Occipital lobe (tissue), 2 donors: ENCODE measurements around the gene HERC5. TPM values are rescaled to one million over a fixed set of nuclear protein-coding genes. Genes with fewer than 3 reads are reported as not detected.
"Not testable (repeated sequence)": the region's sequence is repeated elsewhere in the genome, so short reads cannot be mapped to it uniquely, and the experiment has no call there.

Experiments used
- DNase-seq: peaks from one replicate; lab custom pipeline; 2025; lab: John Stamatoyannopoulos, UW
- total RNA-seq: library from RNA; depleted of rRNA; stranded (reverse); fragments of >200 nt; gene quantifications from one replicate; pipeline ENCODE4 v1.2.3, GENCODE V29; 2014

HERC5 gene
- total RNA-seq, 1 donor from 2014 or later, result 2.5 TPM

DNA sequence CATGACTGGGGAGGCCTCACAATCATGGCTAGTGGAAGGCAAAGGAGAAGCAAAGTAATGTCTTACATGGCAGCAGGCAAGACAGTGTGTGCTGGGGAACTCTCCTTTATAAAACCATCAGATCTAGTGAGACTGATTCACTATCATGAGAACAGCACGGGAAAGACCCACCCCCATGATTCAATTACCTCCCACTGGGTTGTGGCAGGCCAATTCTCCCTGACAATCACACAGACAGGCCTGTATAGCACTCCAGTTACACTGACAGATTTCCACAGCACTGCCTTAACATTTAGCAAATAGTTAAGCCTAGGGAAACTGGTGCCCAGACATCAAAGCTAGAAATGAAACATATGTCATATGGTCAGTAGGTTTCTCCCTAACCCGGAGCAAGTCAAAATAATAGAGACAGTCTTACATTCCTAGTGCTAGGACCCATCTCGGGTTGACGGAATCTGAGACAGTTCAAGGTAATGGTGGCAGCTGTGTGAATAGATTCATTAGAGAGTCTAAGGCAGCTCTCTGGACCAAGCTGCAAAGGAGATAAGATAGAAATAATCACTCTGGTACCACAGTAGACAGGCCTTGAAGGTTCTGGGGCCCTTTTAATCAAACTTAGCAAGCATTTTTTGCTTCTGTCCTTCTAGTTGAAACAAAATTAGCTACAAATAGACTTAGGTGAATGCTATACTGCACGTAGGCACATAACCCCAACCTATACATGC, 9.4 kb upstream of the HERC5 start:
- no peak for DNase-seq

DNA sequence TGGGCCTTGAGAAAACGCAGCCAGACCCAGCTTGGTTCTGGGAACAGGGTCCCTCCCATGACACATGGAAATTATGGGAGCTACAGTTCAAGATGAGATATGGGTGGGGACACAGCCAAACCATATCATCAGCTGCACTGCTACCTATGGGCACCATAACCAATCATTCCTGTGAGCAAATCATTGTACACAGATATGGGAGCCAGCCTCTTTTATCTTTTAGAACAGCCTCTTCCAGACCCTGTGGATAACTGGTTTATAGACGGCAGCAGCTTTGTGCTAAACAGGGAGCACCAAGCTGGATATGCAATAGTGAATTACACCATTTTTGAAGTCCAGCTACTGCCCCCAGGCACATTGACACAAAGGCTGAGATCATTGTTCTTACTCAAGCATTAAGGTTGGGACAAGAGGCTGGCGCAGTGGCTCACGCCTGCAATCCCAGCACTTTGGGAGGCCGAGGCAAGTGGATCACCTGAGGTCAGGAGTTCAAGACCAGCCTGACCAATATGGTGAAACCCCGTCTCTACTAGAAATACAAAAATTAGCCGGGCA, 8.6 kb upstream of the HERC5 start:
- DNase-seq, result not testable (repeated sequence)

DNA sequence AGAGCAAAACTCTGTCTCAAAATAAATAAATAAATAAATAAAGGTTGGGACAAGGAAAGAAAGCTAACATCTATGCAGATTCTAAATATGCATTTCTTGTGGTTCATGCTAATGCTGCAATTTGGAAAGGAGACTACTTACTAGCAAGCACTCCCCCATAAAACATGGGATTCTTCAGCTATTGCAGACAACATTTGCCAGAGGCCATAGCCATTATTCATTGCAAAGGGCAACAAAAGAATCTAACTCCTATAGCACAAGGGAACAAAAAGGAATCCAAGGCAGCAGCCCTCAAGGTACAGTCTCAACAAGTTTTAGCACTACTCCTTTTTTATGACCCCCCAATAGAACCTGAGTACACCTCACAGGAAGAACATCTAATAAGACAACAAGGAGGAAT, 8.0 kb upstream of the HERC5 start:
- DNase-seq, result no peak

DNA sequence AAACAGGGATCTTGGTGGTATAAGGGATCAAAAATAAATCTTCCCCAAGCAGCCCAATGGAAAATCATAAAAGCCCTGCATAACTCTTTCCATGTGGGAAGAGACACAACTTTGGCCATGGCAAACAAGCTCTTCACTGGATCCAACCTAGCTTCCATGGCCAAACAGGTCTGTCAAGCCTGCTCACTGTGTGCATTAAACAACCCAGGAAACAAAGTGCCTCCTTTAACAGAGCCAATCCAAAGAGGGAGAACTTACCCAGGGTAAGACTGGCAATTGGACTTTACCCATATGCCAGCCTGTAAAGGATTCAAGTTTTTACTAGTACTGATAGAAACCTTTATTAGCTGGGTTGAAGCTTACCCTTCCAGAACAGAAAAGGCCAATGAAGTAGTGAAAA, 7.6 kb upstream of the HERC5 start:
- no peak for DNase-seq

DNA sequence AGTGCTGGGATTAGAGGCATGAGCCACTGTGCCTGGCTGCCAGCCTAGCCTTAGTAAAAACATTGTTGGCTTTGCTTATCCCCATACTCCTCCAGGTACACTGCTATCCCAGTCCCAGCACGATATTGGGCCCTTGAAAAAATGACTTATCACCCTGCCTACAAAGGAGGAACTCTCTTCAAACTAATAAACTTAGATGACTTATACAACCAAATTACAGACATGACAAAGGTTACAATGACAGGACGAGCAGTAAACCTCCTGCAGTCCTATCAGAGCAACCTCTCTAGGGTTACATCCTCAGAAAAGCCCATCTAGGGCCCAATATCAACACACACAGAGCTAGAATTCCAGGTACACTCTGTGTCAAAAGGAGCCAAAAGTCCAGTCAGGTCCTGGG, 5.7 kb upstream of the HERC5 start:
- DNase-seq, result no peak

DNA sequence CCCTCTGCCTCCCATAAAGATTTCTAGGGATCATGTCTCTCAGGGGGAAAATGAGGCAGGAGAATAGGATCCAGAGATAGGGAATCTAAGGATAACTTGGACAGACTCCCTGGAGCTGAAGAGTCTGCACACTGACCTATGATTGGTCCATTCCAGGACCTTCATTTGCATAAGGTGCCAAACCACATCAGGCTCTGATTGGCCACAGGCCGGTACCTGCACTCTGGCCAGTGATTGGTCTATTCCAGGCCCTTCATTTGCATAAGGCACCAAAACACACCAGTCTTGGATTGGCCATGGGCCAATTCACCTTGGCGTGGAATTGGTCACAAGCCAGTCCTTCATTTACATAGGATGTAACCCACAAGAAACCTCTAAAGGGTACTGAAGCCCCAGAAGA, 4.0 kb upstream of the HERC5 start:
- DNase-seq, result no peak

DNA sequence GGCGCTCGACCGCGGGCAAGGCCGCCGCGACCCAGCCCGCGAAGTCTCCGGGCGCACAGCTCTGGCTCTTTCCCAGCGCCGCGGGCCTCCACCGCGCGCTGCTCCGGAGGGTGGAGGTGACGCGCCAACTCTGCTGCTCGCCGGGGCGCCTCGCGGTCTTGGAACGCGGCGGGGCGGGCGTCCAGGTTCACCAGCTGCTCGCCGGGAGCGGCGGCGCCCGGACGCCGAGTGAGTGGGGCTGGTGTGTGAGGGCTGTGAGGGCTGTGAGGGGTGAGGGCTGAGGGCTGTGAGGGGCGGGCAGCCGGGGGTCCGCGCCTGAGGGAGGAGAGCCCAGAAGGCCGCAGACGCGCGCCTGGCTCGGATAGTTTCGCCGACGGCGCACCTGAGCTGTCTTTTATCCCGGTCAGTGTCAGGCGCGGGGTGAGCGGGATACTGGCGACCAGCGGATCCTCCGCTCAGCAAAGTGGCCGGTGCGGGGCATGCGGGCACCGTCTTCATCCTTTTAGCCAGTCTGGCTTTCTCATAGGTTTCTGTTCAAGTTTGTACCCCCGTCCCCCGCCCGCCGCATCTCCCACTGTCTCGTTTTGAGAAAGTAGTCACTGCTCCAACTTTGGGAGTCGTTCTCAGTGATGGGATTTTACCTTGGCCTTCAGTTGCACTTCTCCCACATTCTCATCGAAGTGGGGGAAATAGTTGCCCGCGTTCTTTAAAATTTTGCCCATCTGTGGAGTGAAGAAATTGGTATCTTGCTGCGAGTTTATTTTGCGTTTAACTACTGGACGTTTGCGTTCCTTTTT, 586 bp downstream of the HERC5 start:
- no peak for DNase-seq

DNA sequence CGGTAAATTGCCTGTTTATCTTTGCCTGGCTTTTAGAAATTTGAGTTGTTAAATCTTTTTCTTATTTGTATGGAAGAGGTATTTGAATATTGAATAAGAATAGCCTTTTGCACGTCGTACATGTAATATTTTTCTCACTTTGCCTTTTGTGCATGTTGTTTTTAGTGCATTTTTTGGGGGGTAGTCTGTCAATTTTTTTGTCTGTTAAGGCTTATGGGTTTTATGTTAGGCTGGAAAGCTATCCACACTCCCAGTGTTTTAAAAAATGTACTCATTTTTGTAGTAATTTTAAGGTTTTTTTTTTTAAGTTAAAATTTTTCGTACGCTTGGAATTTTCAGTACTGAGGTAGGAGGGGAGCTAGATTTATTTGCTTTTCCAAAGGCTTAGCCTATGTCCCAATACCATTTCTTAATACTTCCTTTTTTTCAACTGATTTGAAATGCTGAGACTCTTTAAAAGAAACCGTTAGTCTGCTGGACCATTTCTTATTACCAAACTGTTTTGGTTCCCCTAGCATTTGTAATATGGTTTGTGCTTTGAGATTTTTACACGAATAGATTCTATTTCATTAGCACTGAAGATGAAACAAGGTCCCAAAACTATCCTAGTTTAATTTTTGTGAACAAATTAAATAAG, 1.3 kb downstream of the HERC5 start:
- no peak for DNase-seq

DNA sequence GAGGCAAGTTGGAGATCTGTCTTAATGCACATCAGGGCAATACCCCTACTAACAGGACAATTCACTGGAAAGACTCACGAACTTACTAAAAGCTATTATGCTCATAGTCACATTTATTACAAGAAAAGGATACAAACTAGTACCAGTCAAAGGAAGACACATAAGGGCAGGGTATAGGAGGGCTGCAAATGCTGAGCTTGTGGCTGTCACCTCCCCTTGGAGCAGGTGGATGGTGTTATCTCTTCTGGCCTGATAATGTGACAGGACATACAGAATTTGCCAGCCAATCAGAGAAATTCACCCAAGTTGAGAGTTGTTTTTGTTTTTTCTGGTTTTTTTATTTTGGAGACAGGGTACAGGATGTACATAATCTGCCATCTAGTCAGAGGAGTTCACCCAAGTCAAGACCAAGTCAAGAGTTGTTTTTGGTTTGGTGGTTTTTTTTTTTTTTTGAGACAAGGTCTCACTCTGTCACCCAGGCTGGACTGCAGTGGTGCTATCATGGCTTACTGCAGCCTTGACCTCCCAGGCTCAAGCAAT, 8.8 kb downstream of the HERC5 start:
- DNase-seq, result no peak

DNA sequence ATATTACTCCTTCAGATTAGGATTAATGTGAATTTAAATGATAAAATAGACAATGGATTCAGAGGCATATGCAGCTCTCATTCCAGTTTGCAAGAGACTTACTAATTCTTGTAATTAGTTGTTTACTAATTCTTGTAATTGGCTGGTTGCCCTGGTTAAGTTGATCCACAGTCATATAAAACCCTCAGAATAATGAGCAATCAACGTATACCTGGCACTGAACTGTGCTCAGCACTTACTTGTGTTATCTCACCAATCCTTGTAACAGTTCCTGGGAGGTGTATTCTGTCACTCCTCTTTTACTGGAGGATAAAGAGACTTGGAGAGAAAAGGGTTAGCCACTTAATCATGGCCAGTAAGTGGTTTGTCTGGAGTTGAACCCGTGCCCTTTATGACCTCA, 10.5 kb downstream of the HERC5 start:
- no peak for DNase-seq

DNA sequence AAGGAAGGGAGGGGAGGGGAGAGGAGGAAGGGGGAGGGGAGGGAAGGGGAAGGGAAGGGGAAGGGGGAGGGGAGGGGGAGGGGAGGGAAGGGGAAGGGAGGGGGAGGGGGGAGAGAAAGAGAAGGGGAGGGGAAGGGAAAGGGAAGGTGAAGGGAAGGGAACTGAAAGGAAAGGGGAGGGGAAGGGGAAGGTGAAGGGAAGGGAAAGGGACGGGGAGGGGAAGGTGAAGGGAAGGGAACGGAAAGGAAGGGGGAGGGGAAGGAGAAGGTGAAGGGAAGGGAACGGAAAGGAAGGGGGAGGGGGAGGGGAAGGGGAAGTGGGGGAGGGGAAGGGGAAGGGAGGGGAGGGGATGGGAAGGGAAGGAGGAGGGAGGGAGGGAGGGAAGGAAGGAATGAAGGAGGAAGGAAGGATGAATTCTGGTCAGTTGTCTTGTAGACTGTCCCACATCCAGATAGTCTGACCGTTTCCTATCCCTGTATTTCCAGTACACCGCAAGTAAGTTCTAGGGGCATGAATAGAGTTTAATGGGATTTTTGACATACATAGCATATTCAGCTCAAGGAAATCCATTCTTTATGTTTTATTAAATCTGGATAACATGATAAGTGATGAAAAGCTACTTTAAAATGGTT, 20.4 kb downstream of the HERC5 start:
- DNase-seq, result no peak

DNA sequence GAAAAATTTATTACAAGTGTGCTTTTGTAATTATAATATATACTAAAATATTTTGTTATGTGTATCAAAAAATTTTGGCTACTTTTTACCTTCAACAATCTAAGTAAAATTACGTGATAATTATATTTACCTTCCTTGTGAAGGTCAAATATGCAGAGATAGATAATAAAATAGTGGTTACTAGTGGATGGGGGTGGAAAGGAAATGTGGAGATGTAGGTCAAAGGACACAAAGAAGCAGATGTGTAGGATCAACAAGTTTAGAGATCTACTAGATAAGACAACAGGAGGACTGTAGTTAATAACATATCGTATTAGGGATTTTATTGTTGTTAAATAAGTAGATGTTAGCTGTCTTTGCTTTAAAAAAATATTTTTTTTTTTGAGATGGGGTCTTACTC, 21.3 kb downstream of the HERC5 start:
- DNase-seq, result no peak

DNA sequence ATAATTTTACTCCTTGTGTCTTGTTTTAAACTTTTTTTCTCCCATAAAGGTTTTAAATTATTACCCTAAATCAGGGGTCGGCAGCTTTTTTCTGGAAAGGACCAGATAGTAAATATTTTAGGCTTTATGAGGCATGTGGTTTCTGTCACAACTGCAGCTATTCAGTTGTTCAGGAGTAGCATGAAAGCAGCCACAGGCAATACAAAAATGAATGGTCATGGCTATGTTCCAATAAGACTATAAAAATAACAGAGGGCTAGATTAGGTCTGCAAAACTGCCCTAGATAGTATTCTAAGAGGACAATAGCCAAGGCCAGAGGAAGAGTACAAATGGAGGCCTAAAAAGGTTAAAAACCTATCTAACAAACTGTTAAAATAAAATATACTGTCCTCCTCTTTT, 24.6 kb downstream of the HERC5 start:
- no peak for DNase-seq

DNA sequence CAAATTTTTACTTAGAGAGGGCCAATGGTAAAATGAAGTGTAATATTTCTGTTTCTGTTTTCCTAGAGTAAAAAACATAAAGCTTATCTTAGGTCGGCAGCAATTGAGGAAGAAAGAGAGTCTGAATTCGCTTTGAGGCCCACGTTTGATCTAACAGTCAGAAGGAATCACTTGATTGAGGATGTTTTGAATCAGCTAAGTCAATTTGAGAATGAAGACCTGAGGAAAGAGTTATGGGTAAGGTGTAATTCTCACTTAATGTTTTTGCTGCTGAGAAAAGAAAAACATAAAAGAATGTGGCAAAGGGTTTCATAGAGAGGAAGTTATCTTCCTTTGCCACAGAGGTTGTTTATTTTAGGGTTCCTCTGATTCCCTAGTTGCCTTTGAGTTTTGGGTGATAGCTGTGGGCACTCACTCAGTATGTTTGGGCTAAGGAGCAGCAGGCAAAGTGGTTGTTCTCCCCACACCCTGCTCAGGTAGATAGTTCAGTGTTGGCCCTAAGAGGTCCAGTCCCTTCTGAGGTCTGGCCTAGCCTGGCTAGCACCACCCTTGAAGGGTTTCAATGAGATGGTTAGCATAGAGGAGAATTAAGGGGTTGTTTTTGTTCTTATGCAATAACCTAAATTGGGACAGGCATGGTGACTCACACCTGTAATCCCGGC, 32.3 kb downstream of the HERC5 start:
- no peak for DNase-seq

DNA sequence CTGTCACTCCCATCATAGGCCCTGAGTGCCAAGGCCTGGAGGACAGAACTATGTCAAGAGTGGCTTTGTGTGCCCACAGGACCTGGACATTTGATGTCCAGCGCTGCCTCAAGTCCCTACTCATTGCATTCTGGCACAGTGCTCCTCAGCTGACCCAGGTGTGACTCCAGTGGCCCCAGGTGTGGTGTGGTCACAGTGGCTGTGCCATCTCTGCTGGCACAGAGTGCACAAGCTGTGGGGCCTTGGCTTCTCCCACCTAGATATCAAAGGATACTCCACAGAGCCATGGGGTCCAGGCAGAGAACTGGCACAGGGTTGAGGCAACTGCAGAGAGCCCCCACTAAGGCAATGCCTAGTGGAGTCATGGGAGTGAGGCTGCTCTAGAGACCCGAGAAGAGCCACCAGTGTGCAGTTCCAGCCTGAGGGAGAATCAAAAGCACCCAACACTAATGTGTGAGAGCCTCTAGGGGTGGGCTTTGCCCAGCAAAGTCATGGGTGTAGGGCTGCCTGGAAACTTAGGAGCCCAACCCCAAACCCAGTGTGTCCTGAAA, 41.0 kb downstream of the HERC5 start:
- DNase-seq, result no peak

DNA sequence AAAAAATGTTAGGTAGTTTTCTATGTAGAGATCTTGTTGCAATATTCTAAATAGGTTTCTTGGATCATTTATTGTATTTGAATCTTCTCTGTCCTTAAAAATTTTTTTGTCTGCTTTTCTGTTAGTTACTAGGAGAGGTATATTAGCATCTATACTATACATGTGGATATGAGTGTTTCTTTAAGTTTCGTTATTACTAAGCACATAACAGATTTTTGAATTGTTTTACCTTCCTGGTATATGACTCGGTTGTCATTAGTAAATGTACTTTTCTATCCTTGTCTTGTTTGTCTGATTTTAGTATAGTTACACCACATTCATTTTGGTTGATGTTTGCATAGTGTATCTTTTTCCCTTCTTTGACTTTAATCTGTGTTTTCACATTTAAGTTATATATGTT, 46.4 kb downstream of the HERC5 start:
- DNase-seq, result no peak

DNA sequence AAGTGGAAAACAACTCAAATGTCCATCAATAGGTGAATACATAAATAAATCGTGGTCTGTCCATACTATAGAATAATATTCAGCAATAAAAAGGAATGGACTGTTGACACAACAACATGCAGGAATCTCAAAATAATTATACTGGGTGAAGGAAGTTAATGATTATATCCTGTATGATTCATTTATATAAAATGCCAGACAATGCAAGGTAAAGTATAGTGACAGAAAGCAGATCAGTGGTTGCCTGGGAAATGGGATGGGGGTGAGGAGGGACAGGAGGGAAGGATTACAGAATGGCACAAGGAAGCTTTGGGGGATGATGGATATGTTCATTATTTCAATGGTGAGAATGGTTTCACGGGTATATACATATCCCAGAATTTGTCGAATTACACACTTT, 54.3 kb downstream of the HERC5 start:
- no peak for DNase-seq

DNA sequence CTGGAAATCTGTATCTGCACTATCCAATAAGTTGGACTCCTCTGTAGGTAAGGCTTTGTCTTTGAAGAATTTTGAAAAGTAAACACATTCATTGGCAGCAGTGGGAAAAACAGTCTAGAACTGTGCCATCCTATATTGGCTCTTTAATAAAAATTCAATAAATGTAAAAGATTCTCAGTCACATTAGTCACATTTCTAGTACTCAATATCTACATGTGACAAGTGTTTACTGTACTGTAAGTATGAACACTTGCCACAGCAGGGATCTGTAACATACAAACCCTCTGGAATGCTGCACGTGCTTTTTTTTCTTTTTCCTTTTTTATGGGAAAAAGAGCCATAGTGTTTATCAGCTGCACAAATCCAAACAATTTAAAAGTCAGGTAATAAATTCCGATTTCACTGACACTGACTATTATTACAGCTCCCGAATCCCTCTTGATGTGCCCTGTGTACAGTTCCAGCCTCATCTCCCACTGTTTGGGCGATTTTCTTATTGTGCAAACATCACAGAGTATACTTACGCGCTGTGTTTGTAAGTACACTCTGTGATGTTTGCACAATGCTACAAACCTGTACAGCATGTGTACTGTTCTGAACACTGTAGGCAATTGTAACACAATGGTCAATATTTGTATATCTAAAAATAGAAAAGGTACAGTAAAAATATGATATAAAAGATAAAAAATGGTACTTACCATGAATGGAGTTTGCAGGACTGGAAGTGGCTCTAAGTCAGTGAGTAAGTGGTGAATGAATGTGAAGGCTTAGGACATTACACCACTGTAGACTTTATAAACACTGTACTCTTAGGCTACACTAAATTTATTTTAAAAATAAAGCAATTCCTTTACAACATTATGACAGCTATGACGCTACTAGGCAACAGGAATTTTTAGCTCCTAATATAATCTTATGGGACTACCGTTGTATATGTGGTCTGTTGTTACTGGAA, 57.9 kb downstream of the HERC5 start:
- no peak for DNase-seq

DNA sequence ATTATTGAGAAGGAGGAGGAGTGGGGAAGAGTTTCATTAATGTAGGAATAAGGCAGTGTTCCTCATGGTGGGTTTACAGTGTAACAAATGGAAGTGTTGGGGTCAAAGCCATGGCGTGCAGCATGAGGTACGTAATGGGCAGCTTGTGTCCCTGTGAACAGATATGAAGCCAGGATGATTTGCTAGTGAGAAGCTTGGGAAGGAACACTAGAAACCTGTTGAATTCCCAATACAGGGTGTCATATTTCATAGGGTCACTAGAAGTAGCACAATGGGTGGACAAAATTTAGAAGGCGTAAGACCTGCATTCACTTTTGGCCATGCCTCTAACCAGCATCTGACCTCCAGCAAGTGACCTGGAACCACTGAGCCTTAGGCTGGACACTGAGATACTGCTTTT, 59.8 kb downstream of the HERC5 start:
- no peak for DNase-seq

DNA sequence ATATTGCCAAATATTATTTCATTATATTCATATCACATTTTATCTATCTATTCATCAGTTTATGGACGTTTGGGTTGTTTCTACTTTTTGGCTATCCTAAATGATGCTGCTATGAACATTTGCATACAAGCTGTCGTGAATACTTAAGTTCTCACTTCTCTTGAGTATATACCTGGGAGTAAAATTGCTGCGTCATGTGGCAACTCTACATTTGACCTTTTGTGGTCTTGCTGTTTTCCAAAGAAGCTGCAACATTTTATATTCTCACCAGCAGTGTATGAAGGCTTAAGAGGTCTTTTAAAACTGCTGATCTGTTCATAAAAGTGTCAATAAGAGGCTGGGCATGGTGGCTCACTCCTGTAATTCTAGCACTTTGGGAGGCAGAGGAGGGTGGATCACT, 60.9 kb downstream of the HERC5 start:
- no peak for DNase-seq
